H1 (cell line): Measurements from ENCODE around the gene CLEC3A. TPM values are rescaled to one million over a fixed set of nuclear protein-coding genes. Genes with fewer than 3 reads are reported as not detected.

Source experiments
- ATF3 ChIP-seq: IDR thresholded peaks from 2 replicates; pipeline ENCODE4 v1.6.1; 2011; ENCODE audit warnings: low read depth, mild to moderate bottlenecking, low read length; ENCODE audit not compliant: insufficient read depth
- CBX5 ChIP-seq: fragments of 300-800, 300-1000 bp; sonication (generic); IDR thresholded peaks from 2 replicates; pipeline ENCODE4 v1.7.1; 2016; ENCODE audit warnings: antibody characterized with exemption, low read length, low read depth
- CTCF ChIP-seq, 3 experiments: IDR thresholded peaks; 1 replicate in 2 of 3; 2 replicates in 1 of 3; pipeline versions ENCODE4 v1.5.1 to v1.6.1; 2011; ENCODE audit warnings: low read length in 3 of 3, mild to moderate bottlenecking in 3 of 3, inconsistent platforms in 2 of 3, low read depth in 1 of 3, moderate library complexity in 1 of 3; ENCODE audit not compliant: insufficient read depth in 1 of 3; ENCODE audit errors: control extremely low read depth in 1 of 3
- KDM4A ChIP-seq: IDR thresholded peaks from one replicate; pipeline ENCODE4 v1.7.1; 2012; ENCODE audit warnings: low read depth, mild to moderate bottlenecking, moderate library complexity, low read length, inconsistent platforms; ENCODE audit not compliant: severe bottlenecking
- SP2 ChIP-seq: IDR thresholded peaks from 2 replicates; pipeline ENCODE4 v1.6.1; 2012; ENCODE audit warnings: mild to moderate bottlenecking, low read length, inconsistent platforms
- ZNF274 ChIP-seq: IDR thresholded peaks from 2 replicates; pipeline ENCODE4 v1.7.0; 2012; ENCODE audit warnings: low read length, borderline replicate concordance; ENCODE audit errors: extremely low read depth
- polyA plus RNA-seq, 7 experiments: library from polyadenylated mRNA; depleted of rRNA in 3 of 7; stranded (reverse) in 5 of 7; unstranded in 2 of 7; fragments of >200 nt in 5 of 7; fragments of 200-250 nt in 2 of 7; gene quantifications; 1 replicate in 5 of 7; 2 replicates in 1 of 7; 4 replicates in 1 of 7; pipeline versions ENCODE4 v1.2.1 to v1.2.3, GENCODE V29; 2011 to 2013; ENCODE audit warnings: missing spikeins in 2 of 7, mixed read lengths in 2 of 7
- total RNA-seq: library from RNA; stranded (reverse); fragmentation: NEBNext Ultra II Directional; extraction: Animal tissue kit (Norgen Biotek cat#: 25700); gene quantifications from 2 replicates; pipeline ENCODE4 v1.2.1, GENCODE V29; 2021
- TF ChIP-seq, protein P1 (sequence below): fragments of 300-600 bp; sonication (generic); IDR thresholded peaks from 2 replicates; pipeline ENCODE4 v1.7.1; 2012; ENCODE audit warnings: low read length, moderate library complexity, mild to moderate bottlenecking, inconsistent platforms; ENCODE audit not compliant: insufficient replicate concordance
- TF ChIP-seq, protein P2 (sequence below): IDR thresholded peaks from 2 replicates; pipeline ENCODE4 v1.6.1; 2012; ENCODE audit warnings: inconsistent platforms

CLEC3A gene
- total and polyA plus RNA-seq, 2 of the 8 experiments (the other 6 are each of a cell fraction or from before 2014, with no cell fraction given), result not detected

DNA sequence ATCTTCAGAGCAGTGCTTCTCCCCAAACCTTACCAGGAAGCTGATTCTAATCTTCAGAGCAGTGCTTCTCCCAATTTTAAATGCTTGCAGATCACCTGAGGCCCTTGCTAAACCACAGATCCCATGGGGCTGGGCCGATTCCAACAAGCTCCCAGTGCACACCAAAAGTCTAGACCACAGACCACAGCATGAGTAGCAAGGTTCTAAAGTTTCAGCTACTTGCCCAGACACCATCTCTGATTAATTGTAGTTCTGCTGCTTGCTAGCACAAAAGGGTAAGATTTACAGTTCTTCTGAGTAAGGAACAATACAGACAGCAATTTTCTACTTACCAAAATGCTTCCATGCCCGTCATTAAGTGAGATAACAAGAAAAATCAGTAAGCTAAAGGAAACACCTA lies 12.2 kb downstream of the CLEC3A start (continued):
- TF ChIP-seq, protein P1, sequence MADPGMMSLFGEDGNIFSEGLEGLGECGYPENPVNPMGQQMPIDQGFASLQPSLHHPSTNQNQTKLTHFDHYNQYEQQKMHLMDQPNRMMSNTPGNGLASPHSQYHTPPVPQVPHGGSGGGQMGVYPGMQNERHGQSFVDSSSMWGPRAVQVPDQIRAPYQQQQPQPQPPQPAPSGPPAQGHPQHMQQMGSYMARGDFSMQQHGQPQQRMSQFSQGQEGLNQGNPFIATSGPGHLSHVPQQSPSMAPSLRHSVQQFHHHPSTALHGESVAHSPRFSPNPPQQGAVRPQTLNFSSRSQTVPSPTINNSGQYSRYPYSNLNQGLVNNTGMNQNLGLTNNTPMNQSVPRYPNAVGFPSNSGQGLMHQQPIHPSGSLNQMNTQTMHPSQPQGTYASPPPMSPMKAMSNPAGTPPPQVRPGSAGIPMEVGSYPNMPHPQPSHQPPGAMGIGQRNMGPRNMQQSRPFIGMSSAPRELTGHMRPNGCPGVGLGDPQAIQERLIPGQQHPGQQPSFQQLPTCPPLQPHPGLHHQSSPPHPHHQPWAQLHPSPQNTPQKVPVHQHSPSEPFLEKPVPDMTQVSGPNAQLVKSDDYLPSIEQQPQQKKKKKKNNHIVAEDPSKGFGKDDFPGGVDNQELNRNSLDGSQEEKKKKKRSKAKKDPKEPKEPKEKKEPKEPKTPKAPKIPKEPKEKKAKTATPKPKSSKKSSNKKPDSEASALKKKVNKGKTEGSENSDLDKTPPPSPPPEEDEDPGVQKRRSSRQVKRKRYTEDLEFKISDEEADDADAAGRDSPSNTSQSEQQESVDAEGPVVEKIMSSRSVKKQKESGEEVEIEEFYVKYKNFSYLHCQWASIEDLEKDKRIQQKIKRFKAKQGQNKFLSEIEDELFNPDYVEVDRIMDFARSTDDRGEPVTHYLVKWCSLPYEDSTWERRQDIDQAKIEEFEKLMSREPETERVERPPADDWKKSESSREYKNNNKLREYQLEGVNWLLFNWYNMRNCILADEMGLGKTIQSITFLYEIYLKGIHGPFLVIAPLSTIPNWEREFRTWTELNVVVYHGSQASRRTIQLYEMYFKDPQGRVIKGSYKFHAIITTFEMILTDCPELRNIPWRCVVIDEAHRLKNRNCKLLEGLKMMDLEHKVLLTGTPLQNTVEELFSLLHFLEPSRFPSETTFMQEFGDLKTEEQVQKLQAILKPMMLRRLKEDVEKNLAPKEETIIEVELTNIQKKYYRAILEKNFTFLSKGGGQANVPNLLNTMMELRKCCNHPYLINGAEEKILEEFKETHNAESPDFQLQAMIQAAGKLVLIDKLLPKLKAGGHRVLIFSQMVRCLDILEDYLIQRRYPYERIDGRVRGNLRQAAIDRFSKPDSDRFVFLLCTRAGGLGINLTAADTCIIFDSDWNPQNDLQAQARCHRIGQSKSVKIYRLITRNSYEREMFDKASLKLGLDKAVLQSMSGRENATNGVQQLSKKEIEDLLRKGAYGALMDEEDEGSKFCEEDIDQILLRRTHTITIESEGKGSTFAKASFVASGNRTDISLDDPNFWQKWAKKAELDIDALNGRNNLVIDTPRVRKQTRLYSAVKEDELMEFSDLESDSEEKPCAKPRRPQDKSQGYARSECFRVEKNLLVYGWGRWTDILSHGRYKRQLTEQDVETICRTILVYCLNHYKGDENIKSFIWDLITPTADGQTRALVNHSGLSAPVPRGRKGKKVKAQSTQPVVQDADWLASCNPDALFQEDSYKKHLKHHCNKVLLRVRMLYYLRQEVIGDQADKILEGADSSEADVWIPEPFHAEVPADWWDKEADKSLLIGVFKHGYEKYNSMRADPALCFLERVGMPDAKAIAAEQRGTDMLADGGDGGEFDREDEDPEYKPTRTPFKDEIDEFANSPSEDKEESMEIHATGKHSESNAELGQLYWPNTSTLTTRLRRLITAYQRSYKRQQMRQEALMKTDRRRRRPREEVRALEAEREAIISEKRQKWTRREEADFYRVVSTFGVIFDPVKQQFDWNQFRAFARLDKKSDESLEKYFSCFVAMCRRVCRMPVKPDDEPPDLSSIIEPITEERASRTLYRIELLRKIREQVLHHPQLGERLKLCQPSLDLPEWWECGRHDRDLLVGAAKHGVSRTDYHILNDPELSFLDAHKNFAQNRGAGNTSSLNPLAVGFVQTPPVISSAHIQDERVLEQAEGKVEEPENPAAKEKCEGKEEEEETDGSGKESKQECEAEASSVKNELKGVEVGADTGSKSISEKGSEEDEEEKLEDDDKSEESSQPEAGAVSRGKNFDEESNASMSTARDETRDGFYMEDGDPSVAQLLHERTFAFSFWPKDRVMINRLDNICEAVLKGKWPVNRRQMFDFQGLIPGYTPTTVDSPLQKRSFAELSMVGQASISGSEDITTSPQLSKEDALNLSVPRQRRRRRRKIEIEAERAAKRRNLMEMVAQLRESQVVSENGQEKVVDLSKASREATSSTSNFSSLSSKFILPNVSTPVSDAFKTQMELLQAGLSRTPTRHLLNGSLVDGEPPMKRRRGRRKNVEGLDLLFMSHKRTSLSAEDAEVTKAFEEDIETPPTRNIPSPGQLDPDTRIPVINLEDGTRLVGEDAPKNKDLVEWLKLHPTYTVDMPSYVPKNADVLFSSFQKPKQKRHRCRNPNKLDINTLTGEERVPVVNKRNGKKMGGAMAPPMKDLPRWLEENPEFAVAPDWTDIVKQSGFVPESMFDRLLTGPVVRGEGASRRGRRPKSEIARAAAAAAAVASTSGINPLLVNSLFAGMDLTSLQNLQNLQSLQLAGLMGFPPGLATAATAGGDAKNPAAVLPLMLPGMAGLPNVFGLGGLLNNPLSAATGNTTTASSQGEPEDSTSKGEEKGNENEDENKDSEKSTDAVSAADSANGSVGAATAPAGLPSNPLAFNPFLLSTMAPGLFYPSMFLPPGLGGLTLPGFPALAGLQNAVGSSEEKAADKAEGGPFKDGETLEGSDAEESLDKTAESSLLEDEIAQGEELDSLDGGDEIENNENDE, result no peak
- no peak for TF ChIP-seq SP2
- no peak for TF ChIP-seq KDM4A
- no peak for TF ChIP-seq CTCF (IDR thresholded peaks at IDR 0.05; ENCODE audit: control extremely low read depth in 1 of 3, insufficient read depth in 1 of 3, low read depth in 1 of 3, low read length in 3 of 3)
- TF ChIP-seq ATF3, result no peak
- no peak for TF ChIP-seq ZNF274
- TF ChIP-seq CBX5, result no peak
- TF ChIP-seq, protein P2, sequence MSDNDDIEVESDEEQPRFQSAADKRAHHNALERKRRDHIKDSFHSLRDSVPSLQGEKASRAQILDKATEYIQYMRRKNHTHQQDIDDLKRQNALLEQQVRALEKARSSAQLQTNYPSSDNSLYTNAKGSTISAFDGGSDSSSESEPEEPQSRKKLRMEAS, result no peak
